T-cell (primary cell): ENCODE data around the gene C8B. TPM values are rescaled to one million over a fixed set of nuclear protein-coding genes. Genes with fewer than 3 reads are reported as not detected.

Experiments
- ATAC-seq, 4 experiments: fragments of 200-7000 bp in 3 of 4; fragments of 150-1000 bp in 1 of 4; cut with Tn5 transposase; replicated peaks in 1 of 4; 1 replicate in 3 of 4; 2 replicates in 1 of 4; pipeline ENCODE4 v1.10.0; 2021; ENCODE audit warnings: moderate library complexity in 3 of 4, mild to moderate bottlenecking in 2 of 4, moderate number of reproducible peaks in 1 of 4
- CTCF ChIA-PET, 2 donors: fragments of 300-600 bp; sonication (Branson Sonifier 250); formaldehyde crosslinking; loops; one replicate each; lab custom pipeline; 2022; ENCODE audit warnings: antibody characterized with exemption in 2 of 2; lab: Charles Lee
- POLR2A ChIA-PET, 2 donors: fragments of 300-600 bp; sonication (Branson Sonifier 250); formaldehyde crosslinking; loops; one replicate each; lab custom pipeline; 2022; ENCODE audit warnings: antibody characterized with exemption in 2 of 2; lab: Charles Lee
- DNase-seq, 35 experiments: peaks; one replicate each; pipeline versions ENCODE4 v3.0.0 to v3.0.0-alpha.2; 2013 to 2023
- H3K27ac ChIP-seq: one replicate; pipeline ENCODE4 v1.5.1; 2013; ENCODE audit warnings: low read length
- H3K27me3 ChIP-seq, 2 experiments: replicated peaks in 1 of 2; 1 replicate in 1 of 2; 2 replicates in 1 of 2; pipeline versions ENCODE4 v1.6.1 to v1.7.0; 2013; ENCODE audit warnings: low read length in 1 of 2, mixed read lengths in 1 of 2; ENCODE audit not compliant: control insufficient read depth in 2 of 2, insufficient read depth in 2 of 2; ENCODE audit errors: extremely low read depth in 1 of 2
- H3K36me3 ChIP-seq, 2 donors: 1 replicate in 1 of 2; 2 replicates in 1 of 2; pipeline versions ENCODE4 v1.6.1 to v1.7.0; 2013; ENCODE audit warnings: low read length in 1 of 2; ENCODE audit not compliant: control insufficient read depth in 2 of 2, insufficient read depth in 1 of 2; ENCODE audit errors: extremely low read depth in 1 of 2
- H3K4me1 ChIP-seq, 2 experiments: 1 replicate in 1 of 2; 2 replicates in 1 of 2; pipeline versions ENCODE4 v1.6.1 to v1.7.0; 2013; ENCODE audit warnings: low read length in 2 of 2, mixed read lengths in 1 of 2; ENCODE audit not compliant: insufficient read depth in 2 of 2, control insufficient read depth in 1 of 2; ENCODE audit errors: extremely low read depth in 1 of 2
- H3K4me3 ChIP-seq, 2 donors: 1 replicate in 1 of 2; 2 replicates in 1 of 2; pipeline versions ENCODE4 v1.5.1 to v1.7.0; 2013; ENCODE audit warnings: mild to moderate bottlenecking in 2 of 2, low read length in 1 of 2, moderate library complexity in 1 of 2; ENCODE audit not compliant: control insufficient read depth in 1 of 2; ENCODE audit errors: extremely low read depth in 1 of 2
- H3K9me3 ChIP-seq: 2 replicates; pipeline ENCODE4 v1.7.0; 2013
- H3K27ac Mint-ChIP-seq, 2 donors: one replicate each; pipeline ENCODE4 v1.8.0; 2020 to 2021; ENCODE audit warnings: mild to moderate bottlenecking in 2 of 2, mixed read lengths in 2 of 2
- H3K27me3 Mint-ChIP-seq, 2 donors: one replicate each; pipeline ENCODE4 v1.8.0; 2021 to 2022; ENCODE audit warnings: mixed read lengths in 2 of 2
- H3K36me3 Mint-ChIP-seq: one replicate; pipeline ENCODE4 v1.8.0; 2021; ENCODE audit warnings: mixed read lengths
- H3K4me1 Mint-ChIP-seq, 3 donors: one replicate each; pipeline ENCODE4 v1.8.0; 2020 to 2022; ENCODE audit warnings: mixed read lengths in 3 of 3, mild to moderate bottlenecking in 1 of 3
- H3K4me3 Mint-ChIP-seq, 3 donors: one replicate each; pipeline ENCODE4 v1.8.0; 2020 to 2022; ENCODE audit warnings: mild to moderate bottlenecking in 3 of 3, mixed read lengths in 3 of 3, moderate library complexity in 3 of 3
- H3K9me3 Mint-ChIP-seq, 3 donors: one replicate each; pipeline ENCODE4 v1.8.0; 2020 to 2022; ENCODE audit warnings: mixed read lengths in 3 of 3
- WGBS: methylation state at CpG from one replicate; pipeline ENCODE4 v1.1.5; 2013; ENCODE audit warnings: missing lambda C conversion rate; ENCODE audit not compliant: insufficient coverage; 5-methylcytosine and 5-hydroxymethylcytosine counted together
- total RNA-seq, 35 experiments: library from RNA in 6 of 35; stranded (reverse) in 6 of 35; fragments of 120-200 nt in 1 of 35; gene quantifications; one replicate each; pipeline versions ENCODE4 v1.2.1 to v1.2.4 and lab custom pipeline; 2013 to 2026

The C8B gene
- total RNA-seq, 5 donors from 2014 or later (not counting 1 experiment from before 2014, with no cell fraction given): 0.12 to 0.13 TPM; not detected in 3

DNA sequence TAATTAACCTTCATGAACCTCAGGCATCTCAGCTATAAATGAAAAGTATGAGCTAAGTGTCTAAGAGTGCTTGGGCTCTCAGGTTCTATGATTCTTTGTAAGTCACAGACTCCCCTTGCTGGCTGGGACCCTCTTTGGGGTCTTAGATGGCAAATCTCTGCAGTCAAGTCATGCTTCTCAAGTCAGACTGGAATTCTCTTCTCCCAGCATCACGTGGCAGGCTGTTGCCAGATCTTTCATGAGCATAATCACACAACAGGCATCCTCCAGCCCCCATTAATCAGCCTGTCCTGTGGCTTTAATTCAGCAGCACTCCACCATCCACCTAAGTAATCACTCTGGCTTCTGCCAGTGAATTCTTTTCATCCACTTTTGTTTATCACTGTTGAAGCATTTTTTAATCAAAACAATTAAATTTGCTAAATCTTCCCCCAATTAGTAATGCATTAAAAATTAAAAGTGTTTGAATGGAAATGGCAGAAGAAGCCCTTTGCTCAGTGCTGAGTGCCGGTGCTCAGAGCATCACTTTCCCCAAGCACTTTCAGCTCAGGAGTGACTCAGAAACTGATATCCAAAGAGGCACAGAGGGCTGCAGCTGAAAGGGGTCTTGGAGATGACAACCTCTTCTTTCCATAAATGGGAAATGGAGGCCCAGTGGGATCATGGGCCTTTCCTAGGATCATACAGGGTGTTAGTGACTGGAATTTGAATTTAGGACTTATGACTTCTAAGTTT is 61.0 kb downstream of the C8B start:
- Histone ChIP-seq H3K4me3 (no peak overlapping the region), H3K27me3 (no peaks in the 10 kb centered on the region), H3K4me1 (no peaks in the 10 kb centered on the region), H3K27ac (no peak overlapping the region), H3K9me3 (no peaks in the 10 kb centered on the region), H3K36me3 (no peaks in the 10 kb centered on the region)
- no peaks in the 10 kb centered on the region for H3K4me1 Mint-ChIP-seq
- no peak for DNase-seq
- ATAC-seq: no peak
- ChIA-PET CTCF (no interaction called here), POLR2A (no interaction called here)
- H3K27ac Mint-ChIP-seq: no peak overlapping the region
- no peaks in the 10 kb centered on the region for H3K36me3 Mint-ChIP-seq
- peaks cover 0 to 9% (median 0%) of the 10 kb centered on the region in 3 donors for H3K9me3 Mint-ChIP-seq
- 44% methylated on average over 1 of the region's 2 CpGs for WGBS
- H3K27me3 Mint-ChIP-seq: peaks cover 2 to 20% of the 10 kb centered on the region in 2 donors
- no peak overlapping the region for H3K4me3 Mint-ChIP-seq

GRCh38 chr1:56903778-56904177 is 62.0 kb downstream of the C8B start:
- Mint-ChIP-seq H3K4me3 (no peak overlapping the region), H3K27ac (no peak overlapping the region), H3K9me3 (peaks cover 0 to 9% (median 0%) of the 10 kb centered on the region in 3 donors), H3K4me1 (no peaks in the 10 kb centered on the region), H3K27me3 (peaks cover 2 to 23% of the 10 kb centered on the region in 2 donors), H3K36me3 (no peaks in the 10 kb centered on the region)
- Histone ChIP-seq H3K4me1 (no peaks in the 10 kb centered on the region), H3K4me3 (no peak overlapping the region), H3K36me3 (no peaks in the 10 kb centered on the region), H3K27ac (no peak overlapping the region), H3K9me3 (no peaks in the 10 kb centered on the region), H3K27me3 (no peaks in the 10 kb centered on the region)
- POLR2A ChIA-PET: no interaction called here
- DNase-seq (no peak), ATAC-seq (no peak)
- CTCF ChIA-PET: no interaction called here
- WGBS: 83% methylated on average over 1 of the region's 1 CpG

DNA sequence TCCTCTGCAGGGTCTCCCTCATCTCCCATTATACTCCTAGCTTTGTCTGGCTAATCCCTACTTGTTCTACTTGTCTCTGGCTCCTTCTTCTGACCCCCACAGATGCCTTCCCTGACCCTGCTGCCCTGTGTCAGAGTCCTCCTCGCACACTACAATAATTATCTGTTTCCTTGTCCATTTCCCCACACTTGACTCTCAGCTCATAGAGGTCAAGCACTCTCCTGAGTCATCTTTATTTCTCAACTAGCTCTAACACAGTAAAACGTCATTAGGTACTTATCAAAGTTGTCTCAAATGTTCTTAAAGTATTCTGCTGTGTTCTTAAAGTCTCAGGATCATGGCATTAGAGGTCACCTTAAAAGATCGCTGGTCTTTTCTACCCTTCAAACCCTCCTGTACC is 64.1 kb downstream of the C8B start:
- Mint-ChIP-seq H3K4me1 (no peaks in the 10 kb centered on the region), H3K9me3 (peaks cover 0 to 9% (median 0%) of the 10 kb centered on the region in 3 donors), H3K27me3 (peaks cover 2 to 29% of the 10 kb centered on the region in 2 donors), H3K27ac (no peak overlapping the region), H3K36me3 (no peaks in the 10 kb centered on the region), H3K4me3 (no peak overlapping the region)
- Histone ChIP-seq H3K4me1 (no peaks in the 10 kb centered on the region), H3K36me3 (no peaks in the 10 kb centered on the region), H3K27me3 (no peaks in the 10 kb centered on the region), H3K9me3 (no peaks in the 10 kb centered on the region), H3K4me3 (no peak overlapping the region), H3K27ac (no peak overlapping the region)
- POLR2A ChIA-PET: no interaction called here
- ATAC-seq (no peak), DNase-seq (no peak)
- WGBS: 61% methylated on average over 3 of the region's 3 CpGs
- CTCF ChIA-PET: no interaction called here

GRCh38 chr1:56898879-56899278 is 66.9 kb downstream of the C8B start:
- Histone ChIP-seq H3K27me3 (no peaks in the 10 kb centered on the region), H3K27ac (no peak overlapping the region), H3K36me3 (no peaks in the 10 kb centered on the region), H3K4me3 (no peak overlapping the region), H3K9me3 (no peaks in the 10 kb centered on the region), H3K4me1 (no peaks in the 10 kb centered on the region)
- no peaks in the 10 kb centered on the region for H3K36me3 Mint-ChIP-seq
- H3K27me3 Mint-ChIP-seq: peaks cover 0 to 22% of the 10 kb centered on the region in 2 donors
- CTCF ChIA-PET: no interaction called here
- no peaks in the 10 kb centered on the region for H3K4me1 Mint-ChIP-seq
- DNase-seq: no peak
- POLR2A ChIA-PET: no interaction called here
- H3K9me3 Mint-ChIP-seq: no peaks in the 10 kb centered on the region
- H3K27ac Mint-ChIP-seq: no peak overlapping the region
- WGBS: 100% methylated on average over 1 of the region's 2 CpGs
- ATAC-seq: no peak
- no peak overlapping the region for H3K4me3 Mint-ChIP-seq

GRCh38 chr1:56898005-56898373 is 67.8 kb downstream of the C8B start:
- no peak for ATAC-seq
- ChIA-PET CTCF (no interaction called here), POLR2A (no interaction called here)
- Histone ChIP-seq H3K4me3 (no peak overlapping the region), H3K27ac (no peak overlapping the region), H3K4me1 (no peaks in the 10 kb centered on the region), H3K36me3 (no peaks in the 10 kb centered on the region), H3K27me3 (no peaks in the 10 kb centered on the region), H3K9me3 (no peaks in the 10 kb centered on the region)
- Mint-ChIP-seq H3K27ac (no peak overlapping the region), H3K4me1 (no peaks in the 10 kb centered on the region), H3K9me3 (no peaks in the 10 kb centered on the region), H3K4me3 (no peak overlapping the region), H3K27me3 (peaks cover 0 to 21% of the 10 kb centered on the region in 2 donors), H3K36me3 (no peaks in the 10 kb centered on the region)
- DNase-seq: no peak
- 83% methylated on average over 2 of the region's 2 CpGs for WGBS

DNA sequence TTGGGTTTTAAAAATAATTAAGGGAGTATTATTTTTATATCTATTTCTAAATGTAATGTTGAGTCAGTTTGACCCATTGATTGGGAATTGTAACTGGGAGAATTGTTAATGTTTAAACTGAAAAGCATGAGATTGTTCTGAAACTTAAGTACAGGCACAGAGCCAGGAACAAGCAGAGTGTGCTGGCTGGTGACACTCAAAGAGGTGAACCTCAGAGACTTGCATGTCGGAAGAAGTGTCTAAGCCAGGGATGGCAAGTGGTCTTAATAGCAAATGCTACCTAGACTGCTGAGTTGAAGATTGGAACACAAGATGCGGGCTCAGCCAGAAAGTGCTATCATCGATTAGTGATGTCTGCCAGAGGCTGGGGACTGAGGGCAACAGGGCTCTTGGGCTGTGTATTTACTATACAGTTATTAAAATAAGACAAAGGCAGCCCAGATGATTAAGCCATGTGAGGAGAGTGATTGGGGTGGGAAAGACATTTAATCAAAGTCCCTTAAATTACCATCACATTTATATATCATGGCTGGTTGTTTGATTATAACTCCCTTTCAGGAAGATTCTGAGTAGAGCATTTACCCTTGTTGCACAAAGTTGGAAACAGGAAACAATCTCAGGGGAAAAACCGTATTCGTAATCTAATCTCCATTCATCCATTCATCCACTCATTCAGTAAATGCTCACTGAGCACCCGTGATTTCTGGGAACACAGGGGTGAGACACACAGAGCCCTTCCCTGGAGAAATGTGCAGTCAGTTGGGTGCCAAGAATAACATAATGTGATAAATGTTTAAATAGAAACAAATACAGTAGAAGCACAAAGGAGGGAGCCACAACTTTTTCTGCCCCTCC is 68.4 kb downstream of the C8B start:
- H3K4me3 ChIP-seq: no peak overlapping the region
- WGBS: no CpG with 5 or more reads among the region's 6 CpGs
- ChIA-PET POLR2A (no interaction called here), CTCF (no interaction called here)
- DNase-seq (no peak), ATAC-seq (no peak)
- no peaks in the 10 kb centered on the region for H3K36me3 Mint-ChIP-seq
- H3K9me3 Mint-ChIP-seq: no peaks in the 10 kb centered on the region
- no peaks in the 10 kb centered on the region for H3K4me1 ChIP-seq
- H3K4me3 Mint-ChIP-seq: no peak overlapping the region
- peaks cover 0 to 21% of the 10 kb centered on the region in 2 donors for H3K27me3 Mint-ChIP-seq
- H3K27ac ChIP-seq: no peak overlapping the region
- no peaks in the 10 kb centered on the region for H3K4me1 Mint-ChIP-seq
- H3K27ac Mint-ChIP-seq: no peak overlapping the region
- H3K36me3 ChIP-seq: no peaks in the 10 kb centered on the region
- H3K9me3 ChIP-seq: no peaks in the 10 kb centered on the region
- no peaks in the 10 kb centered on the region for H3K27me3 ChIP-seq
